ENCODE results near the gene MATCAP1. TPM values are rescaled to one million over a fixed set of nuclear protein-coding genes. Genes with fewer than 3 reads are reported as not detected.

The MATCAP1 gene
- total and polyA plus RNA-seq, 2 of the 13 experiments (the other 11 are each of a cell fraction or from before 2014, with no cell fraction given), result 11.2 to 24.5 TPM

DNA sequence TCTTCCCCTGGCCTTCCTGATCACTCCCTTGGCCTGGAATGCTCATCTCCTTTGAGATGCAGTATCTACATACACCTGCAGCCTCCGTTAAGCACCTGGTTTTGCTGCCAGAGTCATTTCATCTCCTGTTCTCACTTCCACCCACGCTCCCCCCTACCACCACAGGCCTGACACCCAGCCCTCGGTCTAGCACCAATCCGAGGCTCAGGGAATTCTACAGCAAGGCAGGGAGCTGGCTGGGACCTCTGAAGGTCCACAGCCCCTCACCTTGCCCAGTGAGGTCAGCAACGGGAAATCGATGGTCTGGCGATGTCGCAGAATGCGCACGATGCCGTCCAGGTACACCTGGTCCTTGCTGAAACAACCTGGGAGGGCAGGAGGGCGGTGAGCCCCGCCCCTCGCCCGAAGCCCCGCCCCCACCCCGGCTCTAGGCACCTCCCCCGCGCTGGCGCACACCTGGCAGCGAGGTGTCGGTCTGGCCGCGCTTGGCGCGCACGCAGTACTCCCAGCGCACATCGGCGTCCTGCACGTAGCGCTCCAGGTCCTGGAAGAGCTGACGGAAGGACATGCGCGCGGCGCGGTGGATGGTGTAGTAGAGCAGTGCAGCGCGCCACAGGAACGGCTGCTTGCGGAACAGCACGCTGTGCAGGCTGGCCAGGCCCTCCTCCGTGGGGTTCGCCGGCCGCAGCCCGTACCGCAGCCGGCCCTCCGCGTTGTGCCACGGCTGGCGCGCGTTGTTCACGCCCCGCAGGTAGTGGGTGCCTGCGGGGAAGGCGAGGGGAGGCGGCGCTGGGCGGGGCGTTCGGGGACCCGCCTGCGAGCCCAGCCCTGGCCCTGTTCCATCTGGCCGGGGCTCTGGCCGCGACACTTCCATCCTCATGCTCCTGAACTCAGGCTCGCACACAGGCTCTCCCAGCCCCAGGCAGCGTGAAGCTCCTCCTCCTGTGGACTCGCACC, 5.7 kb downstream of the MATCAP1 start (continued):
- no peak for TF ChIP-seq SMYD3 (CRISPR knock-in tag; IDR thresholded peaks at IDR 0.05)
- TF ChIP-seq ZNF672 (CRISPR knock-in tag; IDR thresholded peaks at IDR 0.05), result 0 out of 2 replicates have a peak, but pooled peaks have one; percentile 51
- TF ChIP-seq HDAC6 (IDR thresholded peaks at IDR 0.05; ENCODE audit: low read depth, low read length), result no peak
- TF ChIP-seq ZNF343 (CRISPR knock-in tag; IDR thresholded peaks at IDR 0.05), result peak; percentile 62; the same call in 1 of the 2 replicates
- no peak for TF ChIP-seq HMG20B (CRISPR knock-in tag; conservative IDR thresholded peaks at IDR 0.05)
- TF ChIP-seq DR1 (CRISPR knock-in tag; IDR thresholded peaks at IDR 0.05), result no peak
- no peak for TF ChIP-seq ZNF124 (CRISPR knock-in tag; IDR thresholded peaks at IDR 0.05)
- no peak; the same call in 1 of the 2 replicates for TF ChIP-seq ZMAT3 (CRISPR knock-in tag; conservative IDR thresholded peaks at IDR 0.05)
- no peak for TF ChIP-seq SP1 (IDR thresholded peaks at IDR 0.05)
- TF ChIP-seq SP1 (CRISPR knock-in tag; IDR thresholded peaks at IDR 0.05), result peak; percentile 48; the same call in 1 of the 2 replicates
- TF ChIP-seq YEATS2 (CRISPR knock-in tag; IDR thresholded peaks at IDR 0.05; ENCODE audit: borderline replicate concordance), result 0 out of 2 replicates have a peak, but pooled peaks have one; percentile 55
- no peak for TF ChIP-seq ZNF234 (CRISPR knock-in tag; conservative IDR thresholded peaks at IDR 0.05)
- peak; percentile 55; the same call in 1 of the 2 replicates for TF ChIP-seq POLR2AphosphoS5 (IDR thresholded peaks at IDR 0.05; ENCODE audit: low read depth, low read length)
- TF ChIP-seq TSC22D2 (CRISPR knock-in tag; IDR thresholded peaks at IDR 0.05; ENCODE audit: borderline replicate concordance), result no peak
- TF ChIP-seq, protein P1, sequence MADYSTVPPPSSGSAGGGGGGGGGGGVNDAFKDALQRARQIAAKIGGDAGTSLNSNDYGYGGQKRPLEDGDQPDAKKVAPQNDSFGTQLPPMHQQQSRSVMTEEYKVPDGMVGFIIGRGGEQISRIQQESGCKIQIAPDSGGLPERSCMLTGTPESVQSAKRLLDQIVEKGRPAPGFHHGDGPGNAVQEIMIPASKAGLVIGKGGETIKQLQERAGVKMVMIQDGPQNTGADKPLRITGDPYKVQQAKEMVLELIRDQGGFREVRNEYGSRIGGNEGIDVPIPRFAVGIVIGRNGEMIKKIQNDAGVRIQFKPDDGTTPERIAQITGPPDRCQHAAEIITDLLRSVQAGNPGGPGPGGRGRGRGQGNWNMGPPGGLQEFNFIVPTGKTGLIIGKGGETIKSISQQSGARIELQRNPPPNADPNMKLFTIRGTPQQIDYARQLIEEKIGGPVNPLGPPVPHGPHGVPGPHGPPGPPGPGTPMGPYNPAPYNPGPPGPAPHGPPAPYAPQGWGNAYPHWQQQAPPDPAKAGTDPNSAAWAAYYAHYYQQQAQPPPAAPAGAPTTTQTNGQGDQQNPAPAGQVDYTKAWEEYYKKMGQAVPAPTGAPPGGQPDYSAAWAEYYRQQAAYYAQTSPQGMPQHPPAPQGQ (CRISPR knock-in tag; IDR thresholded peaks at IDR 0.05; ENCODE audit: borderline replicate concordance), result 0 out of 2 replicates have a peak, but pooled peaks have one; percentile 52
- peak; percentile 72; the same call in 1 of the 2 replicates for TF ChIP-seq ZNF747 (CRISPR knock-in tag; IDR thresholded peaks at IDR 0.05; ENCODE audit: borderline replicate concordance)
- TF ChIP-seq SRY (CRISPR knock-in tag; IDR thresholded peaks at IDR 0.05), result no peak; the same call in 1 of the 2 replicates
- no peak for TF ChIP-seq NONO (IDR thresholded peaks at IDR 0.05)
- TF ChIP-seq NONO (CRISPR knock-in tag; conservative IDR thresholded peaks at IDR 0.05), result peak; percentile 94
- TF ChIP-seq PITX1 (CRISPR knock-in tag; IDR thresholded peaks at IDR 0.05), result no peak
- TF ChIP-seq, protein P2, sequence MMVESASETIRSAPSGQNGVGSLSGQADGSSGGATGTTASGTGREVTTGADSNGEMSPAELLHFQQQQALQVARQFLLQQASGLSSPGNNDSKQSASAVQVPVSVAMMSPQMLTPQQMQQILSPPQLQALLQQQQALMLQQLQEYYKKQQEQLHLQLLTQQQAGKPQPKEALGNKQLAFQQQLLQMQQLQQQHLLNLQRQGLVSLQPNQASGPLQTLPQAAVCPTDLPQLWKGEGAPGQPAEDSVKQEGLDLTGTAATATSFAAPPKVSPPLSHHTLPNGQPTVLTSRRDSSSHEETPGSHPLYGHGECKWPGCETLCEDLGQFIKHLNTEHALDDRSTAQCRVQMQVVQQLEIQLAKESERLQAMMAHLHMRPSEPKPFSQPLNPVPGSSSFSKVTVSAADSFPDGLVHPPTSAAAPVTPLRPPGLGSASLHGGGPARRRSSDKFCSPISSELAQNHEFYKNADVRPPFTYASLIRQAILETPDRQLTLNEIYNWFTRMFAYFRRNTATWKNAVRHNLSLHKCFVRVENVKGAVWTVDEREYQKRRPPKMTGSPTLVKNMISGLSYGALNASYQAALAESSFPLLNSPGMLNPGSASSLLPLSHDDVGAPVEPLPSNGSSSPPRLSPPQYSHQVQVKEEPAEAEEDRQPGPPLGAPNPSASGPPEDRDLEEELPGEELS (CRISPR knock-in tag; IDR thresholded peaks at IDR 0.05), result peak; percentile 44; the same call in 1 of the 2 replicates
- TF ChIP-seq, protein P3, sequence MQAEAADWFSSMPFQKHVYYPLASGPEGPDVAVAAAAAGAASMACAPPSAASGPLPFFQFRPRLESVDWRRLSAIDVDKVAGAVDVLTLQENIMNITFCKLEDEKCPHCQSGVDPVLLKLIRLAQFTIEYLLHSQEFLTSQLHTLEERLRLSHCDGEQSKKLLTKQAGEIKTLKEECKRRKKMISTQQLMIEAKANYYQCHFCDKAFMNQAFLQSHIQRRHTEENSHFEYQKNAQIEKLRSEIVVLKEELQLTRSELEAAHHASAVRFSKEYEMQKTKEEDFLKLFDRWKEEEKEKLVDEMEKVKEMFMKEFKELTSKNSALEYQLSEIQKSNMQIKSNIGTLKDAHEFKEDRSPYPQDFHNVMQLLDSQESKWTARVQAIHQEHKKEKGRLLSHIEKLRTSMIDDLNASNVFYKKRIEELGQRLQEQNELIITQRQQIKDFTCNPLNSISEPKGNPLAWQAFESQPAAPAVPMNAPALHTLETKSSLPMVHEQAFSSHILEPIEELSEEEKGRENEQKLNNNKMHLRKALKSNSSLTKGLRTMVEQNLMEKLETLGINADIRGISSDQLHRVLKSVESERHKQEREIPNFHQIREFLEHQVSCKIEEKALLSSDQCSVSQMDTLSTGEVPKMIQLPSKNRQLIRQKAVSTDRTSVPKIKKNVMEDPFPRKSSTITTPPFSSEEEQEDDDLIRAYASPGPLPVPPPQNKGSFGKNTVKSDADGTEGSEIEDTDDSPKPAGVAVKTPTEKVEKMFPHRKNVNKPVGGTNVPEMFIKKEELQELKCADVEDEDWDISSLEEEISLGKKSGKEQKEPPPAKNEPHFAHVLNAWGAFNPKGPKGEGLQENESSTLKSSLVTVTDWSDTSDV (CRISPR knock-in tag; IDR thresholded peaks at IDR 0.05), result no peak
- no peak for TF ChIP-seq CREM (IDR thresholded peaks at IDR 0.05)
- no peak for TF ChIP-seq CREM (CRISPR knock-in tag; IDR thresholded peaks at IDR 0.05)
- TF ChIP-seq SATB2 (CRISPR knock-in tag; IDR thresholded peaks at IDR 0.05), result no peak

All from HepG2 (cell line).